ENCODE data around the gene LMAN1. TPM values are rescaled to one million over a fixed set of nuclear protein-coding genes. Genes with fewer than 3 reads are reported as not detected.

LMAN1 gene
- total and polyA plus RNA-seq, 7 donors, result 15.7 to 64.0 (median 33.0) TPM

DNA sequence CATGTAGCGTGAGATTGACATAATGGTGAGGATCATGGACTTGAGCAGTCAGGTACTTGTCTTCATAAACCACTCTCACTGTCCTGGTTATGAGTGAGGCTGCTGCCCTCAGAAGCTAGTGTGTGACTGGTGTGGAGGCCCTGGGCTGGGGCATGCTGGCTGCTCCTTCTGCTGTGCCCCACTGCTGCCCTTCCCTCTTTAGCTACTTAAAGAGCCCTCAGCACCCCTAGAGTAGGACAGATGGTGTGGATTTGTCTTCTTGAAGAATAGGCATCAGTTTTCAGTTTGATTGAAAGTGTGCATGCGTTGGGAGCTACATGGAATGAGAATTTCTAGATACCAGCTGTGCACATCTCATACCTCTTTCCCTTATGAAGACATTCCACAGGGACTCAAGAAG lies 56.1 kb downstream of the LMAN1 start:
- H3K4me3 ChIP-seq, result no peak overlapping the region
- H3K27ac ChIP-seq, result no peak overlapping the region
- peaks cover 4 to 9% (median 6%) of the 10 kb centered on the region in 3 donors for H3K27me3 ChIP-seq (ENCODE audit: insufficient read depth in 3 of 3, low read length in 2 of 3)
- TF ChIP-seq CTCF (IDR thresholded peaks at IDR 0.05), result no peak
- H3K4me1 ChIP-seq, result no peaks in the 10 kb centered on the region
- DNase-seq (no peak), ATAC-seq (no peak)
- no peaks in the 10 kb centered on the region for H3K9me3 ChIP-seq
- no peaks in the 10 kb centered on the region for H3K36me3 ChIP-seq (ENCODE audit: insufficient read depth in 1 of 2, low read depth in 1 of 2)
- WGBS, 3 donors, result 52 to 78% (median 64%) methylated on average over 2 of the region's 2 CpGs
- intact Hi-C loops (cut with DNase I), result no loop called here

DNA sequence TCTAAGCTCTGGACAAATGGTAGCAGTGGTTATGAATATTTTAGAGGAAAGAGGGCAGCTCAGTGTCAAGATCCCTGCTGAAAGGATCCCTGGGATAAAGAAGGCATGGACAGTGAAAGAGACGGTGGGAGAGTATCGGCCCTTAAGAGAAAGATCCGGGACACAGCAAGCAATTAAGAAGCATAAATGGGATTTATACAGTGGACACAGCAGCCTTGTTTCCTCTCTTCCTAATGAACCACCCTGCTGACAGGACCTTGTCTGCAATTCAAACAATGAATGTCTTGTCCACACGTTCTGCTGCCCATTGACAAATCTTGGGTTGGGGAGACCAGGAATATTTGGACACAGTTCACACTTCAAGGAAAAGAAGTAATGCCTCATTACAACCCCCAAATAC lies 57.1 kb downstream of the LMAN1 start:
- H3K4me1 ChIP-seq, result no peaks in the 10 kb centered on the region
- H3K36me3 ChIP-seq (ENCODE audit: insufficient read depth in 1 of 2, low read depth in 1 of 2), result no peaks in the 10 kb centered on the region
- WGBS, 3 donors, result 76 to 83% (median 81%) methylated on average over 4 of the region's 4 CpGs
- DNase-seq (no peak), ATAC-seq (no peak)
- no peak overlapping the region for H3K27ac ChIP-seq
- no peak overlapping the region for H3K4me3 ChIP-seq
- H3K9me3 ChIP-seq, result no peaks in the 10 kb centered on the region
- intact Hi-C loops (cut with DNase I), result no loop called here
- H3K27me3 ChIP-seq (ENCODE audit: insufficient read depth in 3 of 3, low read length in 2 of 3), result peaks cover 4 to 9% (median 6%) of the 10 kb centered on the region in 3 donors
- no peak for TF ChIP-seq CTCF (IDR thresholded peaks at IDR 0.05)

- Histone ChIP-seq H3K27me3 (ENCODE audit: insufficient read depth in 3 of 3, low read length in 2 of 3) (peaks cover 4 to 9% (median 5%) of the 10 kb centered on the region in 3 donors), H3K27ac (no peak overlapping the region)
- intact Hi-C loops (cut with DNase I), result no loop called here
Measured at GRCh38 chr18:59300676-59301285, 58.3 kb downstream of the LMAN1 start.

GRCh38 chr18:59298871-59299270 lies 60.2 kb downstream of the LMAN1 start:
- H3K27me3 ChIP-seq (ENCODE audit: insufficient read depth in 3 of 3, low read length in 2 of 3), result peaks cover 0 to 16% (median 4%) of the 10 kb centered on the region in 3 donors
- no peak for TF ChIP-seq CTCF (IDR thresholded peaks at IDR 0.05)
- no peak overlapping the region for H3K27ac ChIP-seq
- H3K36me3 ChIP-seq (ENCODE audit: insufficient read depth in 1 of 2, low read depth in 1 of 2), result no peaks in the 10 kb centered on the region
- H3K4me3 ChIP-seq, result no peak overlapping the region
- intact Hi-C loops (cut with DNase I), result no loop called here
- ATAC-seq, result no peak
- WGBS, 3 donors, result 67 to 80% (median 72%) methylated on average over 8 of the region's 8 CpGs
- H3K4me1 ChIP-seq, result no peaks in the 10 kb centered on the region
- no peaks in the 10 kb centered on the region for H3K9me3 ChIP-seq
- no peak for DNase-seq

More at GRCh38 chr18:59300676-59301285, 58.3 kb downstream of the LMAN1 start:
- ATAC-seq, result no peak
- Histone ChIP-seq H3K36me3 (ENCODE audit: insufficient read depth in 1 of 2, low read depth in 1 of 2) (no peaks in the 10 kb centered on the region), H3K9me3 (no peaks in the 10 kb centered on the region), H3K4me3 (no peak overlapping the region), H3K4me1 (no peaks in the 10 kb centered on the region)
- DNase-seq, result no peak
- TF ChIP-seq CTCF (IDR thresholded peaks at IDR 0.05), result no peak
- WGBS, 3 donors, result 68 to 94% (median 76%) methylated on average over 3 of the region's 3 CpGs

- Histone ChIP-seq H3K27me3 (ENCODE audit: insufficient read depth in 3 of 3, low read length in 2 of 3) (peaks cover 0 to 7% (median 0%) of the 10 kb centered on the region in 3 donors), H3K4me3 (no peak overlapping the region), H3K27ac (no peak overlapping the region), H3K9me3 (no peaks in the 10 kb centered on the region), H3K36me3 (ENCODE audit: insufficient read depth in 1 of 2, low read depth in 1 of 2) (no peaks in the 10 kb centered on the region), H3K4me1 (no peaks in the 10 kb centered on the region)
- no peak for TF ChIP-seq CTCF (IDR thresholded peaks at IDR 0.05)
- no peak for ATAC-seq
- DNase-seq, result no peak
- intact Hi-C loops (cut with DNase I), result no loop called here
Measured at GRCh38 chr18:59293317-59293716, 65.7 kb downstream of the LMAN1 start.
